ENCODE data around the gene GRAMD2B.
"Not testable (repeated sequence)": the region's sequence is repeated elsewhere in the genome, so short reads cannot be mapped to it uniquely, and the experiment has no call there.

GRAMD2B gene

GRCh38 chr5:126410623-126411022, 12.6 kb upstream of the GRAMD2B start:
- DNase-seq (ENCODE audit: low read depth in 4 of 4, low spot score in 1 of 4), result no peak

- no peak for DNase-seq (ENCODE audit: low read depth in 4 of 4, low spot score in 1 of 4)
Observed at GRCh38 chr5:126413856-126414255, 9.4 kb upstream of the GRAMD2B start.

GRCh38 chr5:126414874-126415502, 8.2 kb upstream of the GRAMD2B start:
- DNase-seq (ENCODE audit: low read depth in 4 of 4, low spot score in 1 of 4), result no peak

GRCh38 chr5:126415789-126416188, 7.4 kb upstream of the GRAMD2B start:
- DNase-seq (ENCODE audit: low read depth in 4 of 4, low spot score in 1 of 4), result no peak

- no peak for DNase-seq (ENCODE audit: low read depth in 4 of 4, low spot score in 1 of 4)
Observed at GRCh38 chr5:126416266-126416925, 6.8 kb upstream of the GRAMD2B start.

GRCh38 chr5:126417178-126417577, 6.0 kb upstream of the GRAMD2B start:
- DNase-seq (ENCODE audit: low read depth in 4 of 4, low spot score in 1 of 4), result no peak

- no peak for DNase-seq (ENCODE audit: low read depth in 4 of 4, low spot score in 1 of 4)
Observed at GRCh38 chr5:126419102-126419501, 4.1 kb upstream of the GRAMD2B start.

GRCh38 chr5:126428421-126428820, 5.2 kb downstream of the GRAMD2B start:
- DNase-seq (ENCODE audit: low read depth in 4 of 4, low spot score in 1 of 4), result no peak

- DNase-seq (ENCODE audit: low read depth in 4 of 4, low spot score in 1 of 4), result no peak
Observed at GRCh38 chr5:126430631-126431030, 7.4 kb downstream of the GRAMD2B start.

GRCh38 chr5:126433701-126434100, 10.5 kb downstream of the GRAMD2B start:
- no peak for DNase-seq (ENCODE audit: low read depth in 4 of 4, low spot score in 1 of 4)

- DNase-seq (ENCODE audit: low read depth in 4 of 4, low spot score in 1 of 4), result no peak
Observed at GRCh38 chr5:126435261-126435660, 12.1 kb downstream of the GRAMD2B start.

- DNase-seq (ENCODE audit: low read depth in 4 of 4, low spot score in 1 of 4), result no peak
Observed at GRCh38 chr5:126435714-126436113, 12.5 kb downstream of the GRAMD2B start.

GRCh38 chr5:126437721-126438120, 14.5 kb downstream of the GRAMD2B start:
- no peak for DNase-seq (ENCODE audit: low read depth in 4 of 4, low spot score in 1 of 4)

GRCh38 chr5:126438267-126438666, 15.1 kb downstream of the GRAMD2B start:
- no peak for DNase-seq (ENCODE audit: low read depth in 4 of 4, low spot score in 1 of 4)

GRCh38 chr5:126438868-126439267, 15.7 kb downstream of the GRAMD2B start:
- no peak for DNase-seq (ENCODE audit: low read depth in 4 of 4, low spot score in 1 of 4)

GRCh38 chr5:126439724-126440123, 16.5 kb downstream of the GRAMD2B start:
- DNase-seq (ENCODE audit: low read depth in 4 of 4, low spot score in 1 of 4), result not testable (repeated sequence)

- no peak for DNase-seq (ENCODE audit: low read depth in 4 of 4, low spot score in 1 of 4)
Observed at GRCh38 chr5:126441230-126441629, 18.0 kb downstream of the GRAMD2B start.

GRCh38 chr5:126443374-126443851, 20.2 kb downstream of the GRAMD2B start:
- no peak for DNase-seq (ENCODE audit: low read depth in 4 of 4, low spot score in 1 of 4)

GRCh38 chr5:126444137-126444536, 20.9 kb downstream of the GRAMD2B start:
- DNase-seq (ENCODE audit: low read depth in 4 of 4, low spot score in 1 of 4), result no peak

- DNase-seq (ENCODE audit: low read depth in 4 of 4, low spot score in 1 of 4), result no peak
Observed at GRCh38 chr5:126445502-126446174, 22.4 kb downstream of the GRAMD2B start.

GRCh38 chr5:126446498-126447224, 23.5 kb downstream of the GRAMD2B start:
- DNase-seq (ENCODE audit: low read depth in 4 of 4, low spot score in 1 of 4), result peak in 3 of 4 experiments; percentile 24 to 46 (median 44)

GRCh38 chr5:126448720-126449119, 25.5 kb downstream of the GRAMD2B start:
- no peak for DNase-seq (ENCODE audit: low read depth in 4 of 4, low spot score in 1 of 4)

Measured in stimulated activated CD4-positive, alpha-beta T cell treated with anti-CD3 and anti-CD28 coated beads, Interleukin-1b, Interleukin-23, amount 100 ng/mL, for 24 hours (primary cell).